GM15510 (cell line): ENCODE data around the gene PSMD11.

Experiments used
- POLR2A ChIP-seq: IDR thresholded peaks from 3 replicates; pipeline ENCODE4 v1.6.1; 2011; ENCODE audit warnings: borderline replicate concordance; ENCODE audit not compliant: insufficient read length; ENCODE audit errors: extremely low read depth

The PSMD11 gene

DNA sequence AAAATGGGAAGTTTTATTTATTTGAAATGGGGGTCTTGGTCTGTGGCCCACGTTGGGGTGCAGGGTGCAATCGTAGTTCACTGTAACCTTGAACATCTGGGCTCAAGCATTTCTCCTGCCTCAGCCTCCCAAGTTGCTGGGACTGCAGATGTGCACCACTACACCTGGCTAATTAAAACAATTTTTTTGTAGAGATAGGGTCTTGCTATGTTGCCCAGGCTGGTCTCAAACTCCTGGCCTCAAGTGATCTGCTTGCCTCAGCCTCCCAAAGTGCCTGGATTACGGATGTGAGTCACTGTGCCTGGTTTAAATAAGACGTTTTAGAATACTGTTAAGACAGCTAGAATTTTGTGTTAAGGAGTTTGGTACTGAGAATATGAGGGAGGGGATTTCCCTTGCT lies 15.7 kb downstream of the PSMD11 start:
- no peak for TF ChIP-seq POLR2A

DNA sequence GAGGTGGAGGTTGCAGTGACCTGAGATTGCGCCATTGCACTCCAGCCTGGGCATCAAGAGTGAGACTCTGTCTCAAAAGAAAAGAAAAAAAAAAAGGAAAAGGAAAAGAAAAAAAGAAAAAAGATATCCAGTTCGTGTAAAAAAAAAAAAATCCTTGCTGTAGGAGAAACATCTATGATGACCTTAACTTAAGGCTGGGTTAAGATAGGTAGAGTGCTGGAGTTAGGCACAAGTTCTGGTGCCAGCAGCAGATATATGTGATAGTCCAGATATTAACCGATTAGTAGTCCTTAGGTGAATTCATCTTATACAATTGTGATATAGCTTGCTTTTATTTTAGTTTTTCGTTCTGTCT lies 17.2 kb downstream of the PSMD11 start:
- TF ChIP-seq POLR2A = no peak

DNA sequence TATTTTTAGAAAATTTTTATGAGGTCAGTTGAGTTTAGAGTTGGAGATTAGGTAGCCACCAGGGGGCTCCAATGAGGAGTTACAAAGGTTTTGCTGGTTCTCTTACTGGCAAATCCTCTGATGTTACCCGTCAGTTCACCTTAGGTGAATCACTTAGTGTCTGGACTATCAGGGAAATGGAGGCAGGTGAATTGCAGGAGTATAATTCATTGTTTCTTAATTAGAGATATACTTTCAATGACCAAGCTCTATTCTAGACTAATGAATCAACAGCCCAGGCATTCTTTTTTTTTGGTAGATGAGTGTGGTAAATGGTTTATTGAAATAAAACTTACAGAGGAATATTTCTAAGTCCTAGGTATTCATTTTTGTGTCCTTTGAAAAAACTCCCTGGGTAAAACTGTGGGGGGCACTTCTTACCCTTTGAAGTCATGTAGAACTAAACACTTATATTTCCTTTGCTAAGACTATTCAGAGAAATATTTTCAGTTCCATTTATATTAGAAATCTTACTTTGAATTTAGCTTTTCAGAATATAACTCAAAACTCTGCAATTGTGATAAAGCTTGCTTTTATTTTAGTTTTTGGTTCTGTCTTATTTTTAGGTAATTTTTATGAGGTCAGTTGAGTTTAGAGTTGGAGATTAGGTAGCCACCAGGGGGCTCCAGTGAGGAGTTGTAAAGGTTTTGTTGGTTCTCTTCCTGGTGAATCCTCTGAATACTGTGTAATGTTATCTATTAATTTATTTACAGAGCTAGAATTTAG lies 17.7 kb downstream of the PSMD11 start:
- TF ChIP-seq POLR2A = no peak

DNA sequence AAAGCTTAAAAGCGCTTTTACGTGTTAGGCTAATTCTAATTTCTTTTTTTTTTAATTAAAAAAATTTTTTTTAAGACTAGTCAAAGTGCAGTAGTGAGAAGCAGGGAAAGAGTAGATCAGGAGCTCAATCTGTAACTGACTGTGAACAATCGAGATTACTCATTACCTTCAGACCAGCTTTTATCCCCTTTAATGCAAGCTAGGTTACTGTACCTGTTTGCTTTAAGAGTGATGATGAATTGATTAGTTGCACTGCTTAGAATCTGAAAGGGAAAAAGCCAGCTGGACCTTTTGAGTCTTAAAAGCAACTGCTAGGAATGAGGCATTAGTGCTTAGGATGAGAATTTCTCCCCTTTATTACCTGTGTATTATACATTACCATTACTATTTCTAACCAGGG lies 19.0 kb downstream of the PSMD11 start:
- no peak for TF ChIP-seq POLR2A

DNA sequence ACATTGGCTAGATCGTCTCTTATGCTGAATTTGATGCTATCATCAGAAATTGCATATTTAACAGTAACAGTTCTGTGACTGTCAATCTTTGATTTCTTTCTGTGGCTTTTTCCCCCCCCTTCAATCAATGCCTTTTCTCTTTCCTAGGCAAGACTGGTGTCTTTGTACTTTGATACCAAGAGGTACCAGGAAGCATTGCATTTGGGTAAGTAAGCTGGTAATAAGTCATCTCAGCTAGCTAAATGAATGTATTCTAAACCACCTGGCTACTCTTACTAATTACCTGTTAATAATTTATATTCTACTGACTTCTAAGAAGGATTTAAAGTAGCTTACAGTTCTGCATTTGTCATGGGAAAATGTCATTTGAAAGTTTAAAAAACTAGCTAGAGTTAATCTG lies 20.1 kb downstream of the PSMD11 start:
- TF ChIP-seq POLR2A = no peak

DNA sequence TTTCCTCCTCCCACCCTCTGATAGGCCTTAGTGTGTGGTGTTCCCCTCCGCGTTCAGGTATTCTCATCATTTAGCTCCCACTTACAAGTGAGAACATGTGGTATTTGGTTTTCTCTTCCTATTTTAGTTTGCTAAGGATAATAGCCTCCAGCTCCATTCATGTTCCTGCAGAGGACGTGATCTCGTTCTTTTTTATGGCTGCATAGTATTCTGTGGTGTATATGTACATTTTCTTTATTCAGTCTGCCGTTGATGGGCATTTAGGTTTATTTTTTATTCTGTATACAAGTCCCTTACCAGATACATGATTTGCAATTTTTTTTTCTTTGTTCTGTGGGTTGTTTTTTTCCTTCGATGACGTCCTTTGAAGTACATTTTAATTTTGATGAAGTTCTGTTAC lies 23.6 kb downstream of the PSMD11 start:
- no peak for TF ChIP-seq POLR2A

DNA sequence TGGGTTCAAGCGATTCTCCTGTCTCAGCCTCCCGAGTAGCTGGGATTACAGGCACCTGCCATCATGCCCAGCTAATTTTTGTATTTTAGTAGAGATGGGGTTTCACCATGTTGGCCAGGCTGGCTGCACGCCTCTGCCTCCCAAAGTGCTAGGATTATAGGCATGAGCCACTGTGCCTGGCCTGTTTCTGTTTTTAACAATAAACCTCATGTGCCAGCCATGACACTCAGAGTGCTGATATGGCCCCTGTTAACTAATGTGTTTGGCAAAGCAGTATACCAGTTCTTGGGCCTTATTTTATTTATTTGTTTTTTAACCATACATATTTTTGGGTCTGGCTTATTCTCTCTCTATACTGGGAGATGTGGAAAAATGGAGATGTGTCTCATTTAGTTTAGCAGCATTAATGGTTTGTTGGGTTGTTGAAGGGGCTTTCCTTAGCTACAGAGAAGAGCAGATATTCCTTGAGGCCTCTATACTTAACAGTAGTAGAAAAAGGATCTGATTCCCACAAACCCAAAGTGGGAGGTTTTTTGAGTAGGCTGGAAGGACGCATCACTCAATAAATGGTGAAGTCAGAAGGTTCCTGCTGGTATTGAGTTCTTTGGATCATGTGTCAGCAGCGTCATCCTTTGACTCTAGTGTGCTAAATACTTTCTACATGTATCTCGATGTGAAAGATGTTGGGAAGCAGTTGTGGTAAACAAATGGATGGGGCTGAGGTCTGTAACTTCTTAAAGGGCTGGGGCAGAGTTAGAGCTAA lies 26.3 kb downstream of the PSMD11 start:
- no peak for TF ChIP-seq POLR2A

DNA sequence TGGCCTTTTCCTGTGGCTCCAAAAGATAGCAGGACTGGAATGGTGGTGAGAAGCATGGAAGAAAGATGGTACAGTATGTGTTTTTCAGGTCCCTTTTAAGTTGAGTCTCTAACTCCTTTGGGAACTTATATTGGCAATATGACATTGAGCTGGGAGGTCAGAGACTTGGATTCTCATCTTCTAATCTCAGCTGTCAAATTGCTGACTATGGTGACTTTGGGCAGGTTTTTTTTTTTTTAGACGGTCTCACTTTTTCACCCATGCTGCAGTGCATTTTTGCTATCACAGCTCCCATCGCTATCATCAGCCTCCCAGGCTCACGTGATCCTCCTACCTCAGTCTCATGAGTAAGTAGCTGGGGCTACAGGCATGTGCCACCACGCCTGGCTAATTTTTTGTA lies 27.3 kb downstream of the PSMD11 start:
- no peak for TF ChIP-seq POLR2A

DNA sequence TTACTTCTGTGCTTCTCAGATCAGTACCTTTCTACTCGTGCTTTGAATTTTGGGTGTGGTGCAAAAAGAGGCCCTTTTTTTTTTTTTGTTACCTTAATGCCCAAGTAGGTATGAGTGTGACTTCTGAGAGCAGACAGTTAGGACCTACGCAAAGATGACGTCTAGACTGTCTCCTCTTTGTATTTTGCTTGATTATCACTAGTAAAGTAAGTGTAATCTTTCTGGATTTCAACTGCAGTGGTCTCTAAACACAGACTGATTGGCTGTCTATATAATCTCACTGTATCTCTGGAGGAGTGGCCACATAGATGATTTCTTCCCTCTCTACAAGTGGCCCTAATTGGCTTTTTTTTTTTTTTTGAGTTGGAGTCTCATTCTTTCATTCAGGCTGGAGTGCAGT lies 30.9 kb downstream of the PSMD11 start:
- TF ChIP-seq POLR2A = no peak

DNA sequence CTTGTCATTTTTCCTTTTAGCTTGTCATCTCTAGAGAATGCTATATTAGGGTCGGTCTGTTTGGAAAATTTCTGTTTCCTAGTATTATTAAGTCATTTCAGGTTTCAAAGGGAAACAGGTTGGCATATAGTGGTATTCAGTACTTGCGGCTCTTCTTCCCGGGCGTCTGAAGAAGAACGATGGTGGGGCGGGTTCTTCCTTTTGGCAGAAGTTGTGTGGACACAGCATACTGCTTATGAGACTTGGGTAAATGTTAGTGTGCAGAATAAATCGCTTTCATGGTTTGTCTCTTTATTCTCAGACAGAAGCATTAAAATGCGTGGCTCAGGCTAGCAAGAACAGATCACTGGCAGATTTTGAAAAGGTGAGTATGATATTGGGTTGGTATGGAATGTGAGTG lies 32.9 kb downstream of the PSMD11 start:
- TF ChIP-seq POLR2A = no peak

DNA sequence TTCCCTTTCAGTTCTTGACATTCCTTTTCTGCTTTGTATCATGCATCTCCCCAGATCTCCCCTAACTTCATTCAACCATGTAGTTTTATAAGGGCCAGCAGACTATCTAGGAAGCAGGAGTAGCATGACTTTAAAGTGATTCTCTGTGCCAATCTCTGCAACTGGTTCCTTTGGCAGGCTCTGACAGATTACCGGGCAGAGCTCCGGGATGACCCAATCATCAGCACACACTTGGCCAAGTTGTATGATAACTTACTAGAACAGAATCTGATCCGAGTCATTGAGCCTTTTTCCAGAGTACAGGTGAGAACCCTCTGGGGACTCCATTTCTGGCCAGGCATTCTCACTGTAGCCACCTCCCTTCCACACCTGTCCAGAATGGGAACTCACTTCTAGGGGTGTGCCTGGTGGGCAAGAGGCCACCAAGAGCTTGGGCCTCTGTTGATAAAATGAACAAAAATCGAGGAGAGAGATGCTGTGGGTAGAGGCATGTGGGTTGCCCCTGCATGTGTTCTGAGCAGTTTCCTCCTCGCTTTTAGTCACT lies 34.8 kb downstream of the PSMD11 start:
- TF ChIP-seq POLR2A = no peak

DNA sequence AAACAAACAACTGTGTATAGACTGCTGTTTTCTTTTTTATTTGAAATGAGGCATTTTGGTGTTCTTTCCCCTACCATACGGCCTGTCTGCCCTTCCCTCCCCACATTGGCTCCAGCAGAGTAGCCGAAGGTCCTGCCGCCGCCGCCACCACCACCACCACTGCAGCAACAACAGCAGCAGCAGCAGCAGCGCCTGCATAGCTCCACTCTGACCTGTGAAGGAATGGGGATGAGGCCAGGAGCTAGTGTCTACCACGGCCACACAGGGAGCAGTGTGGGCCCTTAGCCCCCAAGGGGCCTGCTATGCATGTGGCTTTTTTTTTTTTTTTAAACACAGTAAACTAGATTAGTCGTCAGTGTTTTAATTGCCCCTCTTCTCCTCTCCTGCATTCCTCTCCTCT lies 36.9 kb downstream of the PSMD11 start:
- TF ChIP-seq POLR2A = no peak

DNA sequence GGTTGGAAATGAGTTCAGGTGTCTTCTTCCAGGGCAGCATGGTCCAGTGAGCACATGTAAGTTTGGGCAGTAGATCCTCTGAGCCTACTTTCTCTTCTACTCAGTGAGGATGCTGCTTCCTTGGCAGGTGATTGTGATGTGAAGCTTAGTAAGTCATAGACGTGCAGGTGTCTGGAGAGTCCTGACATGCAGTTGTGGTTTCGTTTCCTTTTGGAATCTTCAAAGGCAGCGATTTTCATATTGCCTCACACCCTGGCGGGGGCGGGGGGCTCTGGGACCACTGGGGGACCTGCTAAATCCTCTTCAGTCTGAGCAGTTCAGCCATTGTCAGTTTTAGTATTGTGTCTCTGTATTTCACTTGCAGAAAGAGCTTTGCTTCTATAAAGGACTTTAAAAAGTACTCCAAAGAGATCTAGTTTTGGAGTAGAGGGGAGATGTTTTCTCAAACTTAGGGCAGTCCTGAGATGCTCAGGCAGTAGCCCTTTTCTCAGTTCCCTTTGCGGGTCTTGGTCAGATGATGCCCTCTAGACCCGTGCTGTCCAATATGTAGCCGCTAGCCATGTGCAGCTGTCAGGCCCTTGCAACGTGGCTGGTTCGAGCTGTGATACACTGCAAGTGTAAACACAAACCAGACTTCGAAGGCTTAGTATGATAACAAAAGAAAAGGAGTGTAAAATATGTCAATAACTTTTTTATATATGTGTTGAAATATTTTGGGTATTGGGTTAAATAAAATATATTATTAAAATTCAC lies 38.4 kb downstream of the PSMD11 start:
- no peak for TF ChIP-seq POLR2A

DNA sequence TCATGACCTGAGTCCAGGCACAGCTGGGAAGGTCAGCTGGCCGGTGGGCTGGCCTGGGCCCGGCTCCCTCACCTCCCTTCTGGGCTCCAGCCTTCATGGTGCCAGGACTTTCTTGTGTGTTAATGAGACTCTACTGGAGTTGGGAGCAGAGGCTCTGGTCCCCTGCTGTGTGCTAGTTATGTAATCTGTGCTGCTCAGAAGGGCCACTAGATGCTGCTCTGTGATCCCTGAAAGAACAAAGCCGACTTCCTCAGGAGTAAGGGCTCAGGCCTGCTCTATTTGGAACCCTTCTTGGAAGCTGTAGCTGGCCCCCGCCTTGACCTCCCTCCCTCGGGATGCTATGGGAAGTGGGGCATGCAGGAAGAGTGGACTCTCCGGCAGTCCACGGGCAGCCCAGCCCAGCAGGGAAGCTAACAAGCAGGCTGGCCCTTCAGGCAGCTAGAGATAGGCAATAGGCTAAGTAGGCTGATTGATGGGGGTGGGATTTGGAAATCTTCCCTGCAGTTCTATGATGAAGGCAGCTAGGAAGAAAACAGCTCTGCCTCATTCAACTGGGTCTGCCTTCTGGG lies 39.2 kb downstream of the PSMD11 start:
- no peak for TF ChIP-seq POLR2A

DNA sequence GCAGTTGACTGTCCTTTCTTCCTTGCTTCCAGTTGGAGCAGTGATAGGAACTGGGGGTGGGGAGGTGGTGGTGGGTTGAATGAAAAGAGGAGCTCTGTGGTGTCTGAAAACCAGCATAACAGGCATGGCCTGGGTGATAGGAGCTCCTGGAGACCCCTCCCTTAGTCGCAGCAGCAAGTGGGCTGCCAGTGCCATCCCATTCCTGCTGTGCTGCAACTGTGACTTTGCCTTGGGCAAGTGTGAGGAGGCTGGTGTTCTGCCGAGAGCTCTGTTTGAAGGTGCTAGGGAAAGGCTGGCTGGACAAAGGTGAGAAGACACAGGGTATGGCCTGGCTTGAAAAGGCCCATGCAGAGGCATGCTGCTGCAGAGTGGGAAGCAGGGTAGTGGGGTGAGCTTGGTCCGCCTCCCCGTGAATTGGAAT lies 39.7 kb downstream of the PSMD11 start:
- no peak for TF ChIP-seq POLR2A
